H1 (cell line): ENCODE measurements around the gene MTERF2. TPM values are rescaled to one million over a fixed set of nuclear protein-coding genes. Genes with fewer than 3 reads are reported as not detected.

Experiments used
- CTCF ChIA-PET: fragments of 300-600 bp; sonication (Branson Sonifier 250); formaldehyde crosslinking; loops from one replicate; lab custom pipeline; 2021; ENCODE audit not compliant: partially characterized antibody; lab: Charles Lee
- POLR2A ChIA-PET: fragments of 300-600 bp; sonication (Branson Sonifier 250); formaldehyde crosslinking; loops from one replicate; lab custom pipeline; 2021; ENCODE audit warnings: inconsistent platforms; ENCODE audit not compliant: partially characterized antibody; lab: Charles Lee
- DNase-seq, 2 experiments: peaks; one replicate each; pipeline versions ENCODE4 v3.0.0 to v3.0.0-alpha.2; 2010 to 2022; ENCODE audit warnings: low spot score in 2 of 2, low read depth in 1 of 2, mixed read lengths in 1 of 2
- FAIRE-seq: peaks from 2 replicates; lab custom pipeline; 2011; peaks lifted over from hg19 to GRCh38; lab: Jason Lieb, UNC
- H2AFZ ChIP-seq: 2 replicates; pipeline ENCODE4 v1.8.1; 2012; ENCODE audit warnings: low read length, inconsistent platforms
- H2AK5ac ChIP-seq: 2 replicates; pipeline ENCODE4 v1.6.1; 2013; ENCODE audit warnings: low read depth, low read length
- H2BK120ac ChIP-seq: replicated peaks from 2 replicates; pipeline ENCODE3; 2013; ENCODE audit warnings: low read depth, low read length, inconsistent platforms
- H2BK12ac ChIP-seq: 2 replicates; pipeline ENCODE4 v1.6.1; 2013; ENCODE audit warnings: low read depth, low read length
- H2BK15ac ChIP-seq: 2 replicates; pipeline ENCODE4 v1.6.1; 2013; ENCODE audit warnings: low read length
- H2BK20ac ChIP-seq: 2 replicates; pipeline ENCODE4 v1.6.1; 2013; ENCODE audit warnings: low read length
- H2BK5ac ChIP-seq: 2 replicates; pipeline ENCODE4 v1.6.1; 2013; ENCODE audit warnings: low read depth, low read length
- H3K14ac ChIP-seq: 2 replicates; pipeline ENCODE4 v1.6.1; 2013; ENCODE audit warnings: inconsistent platforms; ENCODE audit not compliant: insufficient read length
- H3K18ac ChIP-seq: 2 replicates; pipeline ENCODE4 v1.6.1; 2013; ENCODE audit warnings: low read length; ENCODE audit errors: extremely low read depth
- H3K23ac ChIP-seq: 2 replicates; pipeline ENCODE4 v1.6.1; 2013; ENCODE audit warnings: inconsistent platforms; ENCODE audit not compliant: insufficient read length
- H3K23me2 ChIP-seq: 2 replicates; pipeline ENCODE4 v1.6.1; 2013; ENCODE audit warnings: low read depth, low read length
- H3K27ac ChIP-seq: 2 replicates; pipeline ENCODE4 v1.6.1; 2011; ENCODE audit warnings: low read depth, low read length, inconsistent platforms
- H3K27me3 ChIP-seq, 4 experiments: replicated peaks in 1 of 4; 1 replicate in 1 of 4; 2 replicates in 3 of 4; pipeline versions ENCODE4 v1.6.1 to v1.8.1; 2011 to 2013; ENCODE audit warnings: low read length in 3 of 4, mild to moderate bottlenecking in 3 of 4, inconsistent platforms in 2 of 4, mixed read lengths in 2 of 4, moderate library complexity in 1 of 4; ENCODE audit not compliant: control insufficient read depth in 3 of 4, insufficient read depth in 3 of 4; ENCODE audit errors: extremely low read depth in 1 of 4
- H3K36me3 ChIP-seq, 4 experiments: 2 replicates each; pipeline versions ENCODE4 v1.6.1 to v1.8.1; 2011 to 2013; ENCODE audit warnings: mild to moderate bottlenecking in 4 of 4, low read length in 3 of 4, moderate library complexity in 2 of 4, control low read depth in 1 of 4, inconsistent platforms in 1 of 4; ENCODE audit not compliant: insufficient read depth in 4 of 4, control insufficient read depth in 2 of 4
- H3K4ac ChIP-seq: replicated peaks from 2 replicates; pipeline ENCODE3; 2013; ENCODE audit warnings: low read length, low read depth, mixed read lengths, inconsistent platforms; ENCODE audit not compliant: insufficient read length
- H3K4me1 ChIP-seq, 4 experiments: replicated peaks in 1 of 4; 1 replicate in 1 of 4; 2 replicates in 3 of 4; pipeline versions ENCODE4 v1.6.1 to v1.8.1; 2011 to 2013; ENCODE audit warnings: low read length in 3 of 4, inconsistent platforms in 2 of 4, mixed read lengths in 1 of 4; ENCODE audit not compliant: insufficient read depth in 4 of 4, control insufficient read depth in 3 of 4
- H3K4me2 ChIP-seq, 2 experiments: 2 replicates each; pipeline versions ENCODE4 v1.6.1 to v1.8.1; 2011 to 2013; ENCODE audit warnings: low read depth in 2 of 2, low read length in 2 of 2, control low read depth in 1 of 2, inconsistent platforms in 1 of 2, mild to moderate bottlenecking in 1 of 2; ENCODE audit not compliant: insufficient read depth in 1 of 2
- H3K4me3 ChIP-seq, 4 experiments: fragments of 200-600, 300-600 bp in 1 of 4; sonication (generic), shearing (Covaris generic), sonication (Bioruptor Twin) in 1 of 4; 2 replicates each; pipeline versions ENCODE4 v1.5.1 to v1.8.1; 2011 to 2016; ENCODE audit warnings: low read length in 4 of 4, low read depth in 3 of 4, control low read depth in 2 of 4, inconsistent platforms in 2 of 4, mild to moderate bottlenecking in 2 of 4, mixed read lengths in 1 of 4, moderate library complexity in 1 of 4; ENCODE audit not compliant: insufficient read depth in 2 of 4; ENCODE audit errors: extremely low read depth in 1 of 4
- H3K56ac ChIP-seq: replicated peaks from 2 replicates; pipeline ENCODE3; 2013; ENCODE audit warnings: low read depth, mild to moderate bottlenecking, mixed read lengths, low read length, inconsistent platforms; ENCODE audit not compliant: insufficient read length
- H3K79me1 ChIP-seq: 2 replicates; pipeline ENCODE4 v1.6.1; 2013; ENCODE audit warnings: low read depth, low read length, control low read depth
- H3K79me2 ChIP-seq, 2 experiments: 2 replicates each; pipeline versions ENCODE4 v1.6.1 to v1.8.1; 2012 to 2013; ENCODE audit warnings: low read length in 2 of 2, mild to moderate bottlenecking in 2 of 2, inconsistent platforms in 1 of 2; ENCODE audit not compliant: insufficient read depth in 2 of 2, control insufficient read depth in 1 of 2
- H3K9ac ChIP-seq, 4 experiments: replicated peaks in 1 of 4; 1 replicate in 1 of 4; 2 replicates in 3 of 4; pipeline versions ENCODE4 v1.6.1 to v1.8.1; 2011 to 2013; ENCODE audit warnings: low read depth in 3 of 4, low read length in 3 of 4, control low read depth in 2 of 4, mild to moderate bottlenecking in 2 of 4, moderate library complexity in 2 of 4, inconsistent platforms in 1 of 4; ENCODE audit errors: extremely low read depth in 1 of 4
- H3K9me3 ChIP-seq, 2 experiments: 2 replicates each; pipeline versions ENCODE4 v1.6.1 to v1.8.1; 2012 to 2013; ENCODE audit warnings: mild to moderate bottlenecking in 2 of 2, moderate library complexity in 2 of 2, control low read depth in 1 of 2, inconsistent platforms in 1 of 2, low read depth in 1 of 2, low read length in 1 of 2, mixed read lengths in 1 of 2; ENCODE audit not compliant: insufficient read depth in 2 of 2
- H4K20me1 ChIP-seq, 2 experiments: replicated peaks in 1 of 2; 2 replicates each; pipeline versions ENCODE3 to v1.8.1; 2011 to 2013; ENCODE audit warnings: inconsistent platforms in 2 of 2, low read length in 2 of 2, mild to moderate bottlenecking in 1 of 2; ENCODE audit not compliant: insufficient read depth in 2 of 2, control insufficient read depth in 1 of 2
- H4K5ac ChIP-seq: 2 replicates; pipeline ENCODE4 v1.6.1; 2013; ENCODE audit warnings: low read length, low read depth, mixed read lengths, inconsistent platforms; ENCODE audit not compliant: insufficient read length
- H4K8ac ChIP-seq: 2 replicates; pipeline ENCODE4 v1.8.0; 2013; ENCODE audit warnings: mild to moderate bottlenecking, moderate library complexity, low read length, inconsistent platforms; ENCODE audit not compliant: insufficient read depth; ENCODE audit errors: extremely low read depth
- H4K91ac ChIP-seq: replicated peaks from 2 replicates; pipeline ENCODE3; 2013; ENCODE audit warnings: low read length, mixed read lengths, inconsistent platforms; ENCODE audit not compliant: insufficient read length
- CBX5 ChIP-seq: fragments of 300-800, 300-1000 bp; sonication (generic); IDR thresholded peaks from 2 replicates; pipeline ENCODE4 v1.7.1; 2016; ENCODE audit warnings: antibody characterized with exemption, low read length, low read depth
- CHD1 ChIP-seq: IDR thresholded peaks from 2 replicates; pipeline ENCODE4 v1.6.1; 2012; ENCODE audit warnings: low read depth, low read length, improper control_type of control experiment
- CREB1 ChIP-seq: IDR thresholded peaks from 2 replicates; pipeline ENCODE4 v1.6.1; 2012; ENCODE audit warnings: inconsistent platforms
- KDM5A ChIP-seq: fragments of 200-600 bp; IDR thresholded peaks from 2 replicates; pipeline ENCODE4 v1.7.1; 2012; ENCODE audit warnings: mild to moderate bottlenecking, low read length, inconsistent platforms, mixed read lengths
- PHF8 ChIP-seq: fragments of 200-600 bp; sonication (generic); conservative IDR thresholded peaks from 2 replicates; pipeline ENCODE4 v1.7.1; 2012; ENCODE audit warnings: low read depth, mild to moderate bottlenecking, inconsistent platforms, low read length, moderate library complexity
- RFX5 ChIP-seq: IDR thresholded peaks from 2 replicates; pipeline ENCODE4 v1.6.1; 2011; ENCODE audit warnings: low read depth, low read length, improper control_type of control experiment, borderline replicate concordance
- SIN3A ChIP-seq, 2 experiments: IDR thresholded peaks in 1 of 2; conservative IDR thresholded peaks in 1 of 2; 2 replicates each; pipeline ENCODE4 v1.6.1; 2011 to 2012; ENCODE audit warnings: low read length in 2 of 2, improper control_type of control experiment in 1 of 2, low read depth in 1 of 2, mild to moderate bottlenecking in 1 of 2
- SP2 ChIP-seq: IDR thresholded peaks from 2 replicates; pipeline ENCODE4 v1.6.1; 2012; ENCODE audit warnings: mild to moderate bottlenecking, low read length, inconsistent platforms
- TAF7 ChIP-seq: optimal IDR thresholded peaks from 2 replicates; pipeline ENCODE3; 2011; ENCODE audit warnings: low read depth, mild to moderate bottlenecking, inconsistent platforms, low read length, moderate library complexity, borderline replicate concordance
- WGBS, 2 experiments: shearing (Covaris generic) in 1 of 2; methylation state at CpG; one replicate each; pipeline versions ENCODE4 v1.1.6 to v1.1.7; 2013 to 2015; ENCODE audit warnings: low lambda C conversion rate in 2 of 2, mixed read lengths in 2 of 2, inconsistent platforms in 1 of 2, low coverage in 1 of 2, missing lambda C conversion rate in 1 of 2; ENCODE audit not compliant: insufficient replicate concordance in 2 of 2, insufficient coverage in 1 of 2, insufficient read length in 1 of 2; ENCODE audit errors: extremely low coverage in 1 of 2, missing lambda C conversion rate in 1 of 2; 5-methylcytosine and 5-hydroxymethylcytosine counted together
- polyA plus RNA-seq, 7 experiments: library from polyadenylated mRNA; depleted of rRNA in 3 of 7; stranded (reverse) in 5 of 7; unstranded in 2 of 7; fragments of >200 nt in 5 of 7; fragments of 200-250 nt in 2 of 7; gene quantifications; 1 replicate in 5 of 7; 2 replicates in 1 of 7; 4 replicates in 1 of 7; pipeline versions ENCODE4 v1.2.1 to v1.2.3, GENCODE V29; 2011 to 2013; ENCODE audit warnings: missing spikeins in 2 of 7, mixed read lengths in 2 of 7
- total RNA-seq: library from RNA; stranded (reverse); fragmentation: NEBNext Ultra II Directional; extraction: Animal tissue kit (Norgen Biotek cat#: 25700); gene quantifications from 2 replicates; pipeline ENCODE4 v1.2.1, GENCODE V29; 2021

MTERF2 gene
- total and polyA plus RNA-seq, 2 of the 8 experiments (the other 6 are each of a cell fraction or from before 2014, with no cell fraction given), result 2.8 to 7.1 TPM

DNA sequence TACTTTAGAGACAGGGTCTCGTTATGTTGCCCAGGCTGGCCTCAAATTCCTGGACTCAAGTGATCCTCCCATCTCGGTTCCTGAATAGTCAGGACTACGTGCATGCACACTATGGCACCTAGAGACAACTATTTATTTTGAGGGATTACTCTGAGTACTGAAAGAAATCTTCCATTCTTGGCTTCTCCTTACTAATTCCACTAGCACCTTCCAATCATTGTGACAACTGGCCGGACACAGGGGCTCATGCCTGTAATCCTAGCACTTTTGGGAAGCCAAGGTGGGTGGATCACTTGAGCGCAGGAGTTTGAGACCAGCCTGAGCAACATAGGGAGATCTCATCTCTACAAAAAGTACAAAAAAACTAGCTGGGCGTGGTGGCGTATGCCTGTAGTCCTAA is 42.1 kb upstream of the MTERF2 start:
- Histone ChIP-seq H3K23ac (no peak overlapping the region), H3K4me1 (no peaks in the 10 kb centered on the region), H3K9me3 (no peaks in the 10 kb centered on the region), H2BK20ac (no peak overlapping the region), H3K23me2 (no peaks in the 10 kb centered on the region; the same call in 1 of the 2 replicates), H2BK12ac (no peak overlapping the region), H3K79me1 (0 out of 2 replicates have a peak, but pooled peaks cover 3% of the 10 kb centered on the region), H3K27ac (no peak overlapping the region), H3K79me2 (no peaks in the 10 kb centered on the region; a peak in 2 of 4 replicates), H3K36me3 (no peaks in the 10 kb centered on the region), H4K20me1 (no peaks in the 10 kb centered on the region), H2BK5ac (no peak overlapping the region), H2BK120ac (no peak overlapping the region), H3K27me3 (peaks cover 0 to 2% (median 0%) of the 10 kb centered on the region in 4 experiments; a peak in 1 of 7 replicates), H4K8ac (no peak overlapping the region), H4K5ac (no peak overlapping the region), H3K4me2 (no peak overlapping the region), H2AK5ac (no peak overlapping the region), H3K9ac (no peak overlapping the region), H3K14ac (no peak overlapping the region), H4K91ac (no peak overlapping the region), H3K4ac (no peak overlapping the region), H3K4me3 (no peak overlapping the region), H2BK15ac (no peak overlapping the region), H3K56ac (no peak overlapping the region), H2AFZ (no peak overlapping the region), H3K18ac (no peak overlapping the region)
- CTCF ChIA-PET, result interaction anchor here (1.2 to 1.6 kb wide), 2 partner anchors 9 to 15 kb away, joined by 4 read pairs; no protein-coding TSS in a partner anchor
- 93% methylated on average over 7 of the region's 7 CpGs; no CpG with 5 or more reads in 1 of the 2 experiments for WGBS, 2 experiments
- FAIRE-seq, result no peak
- POLR2A ChIA-PET, result no interaction called here
- no peak for DNase-seq
- TF ChIP-seq SIN3A (conservative IDR thresholded peaks at IDR 0.05 in 1 of 2, IDR thresholded peaks at IDR 0.05 in 1 of 2; ENCODE audit: low read depth in 1 of 2, low read length in 2 of 2) (no peak), KDM5A (no peak), SP2 (no peak), CREB1 (no peak), CBX5 (no peak), PHF8 (no peak), RFX5 (no peak), TAF7 (no peak), CHD1 (no peak)
